NT2/D1 (cell line): Measurements from ENCODE around the gene RFC2.

Experiments
- SUZ12 ChIP-seq: IDR thresholded peaks from 2 replicates; pipeline ENCODE4 v1.6.1; 2011; ENCODE audit not compliant: insufficient read length, insufficient read depth; ENCODE audit errors: extremely low read depth
- YY1 ChIP-seq: IDR thresholded peaks from 2 replicates; pipeline ENCODE4 v1.6.1; 2011; ENCODE audit not compliant: insufficient read length, insufficient read depth

DNA sequence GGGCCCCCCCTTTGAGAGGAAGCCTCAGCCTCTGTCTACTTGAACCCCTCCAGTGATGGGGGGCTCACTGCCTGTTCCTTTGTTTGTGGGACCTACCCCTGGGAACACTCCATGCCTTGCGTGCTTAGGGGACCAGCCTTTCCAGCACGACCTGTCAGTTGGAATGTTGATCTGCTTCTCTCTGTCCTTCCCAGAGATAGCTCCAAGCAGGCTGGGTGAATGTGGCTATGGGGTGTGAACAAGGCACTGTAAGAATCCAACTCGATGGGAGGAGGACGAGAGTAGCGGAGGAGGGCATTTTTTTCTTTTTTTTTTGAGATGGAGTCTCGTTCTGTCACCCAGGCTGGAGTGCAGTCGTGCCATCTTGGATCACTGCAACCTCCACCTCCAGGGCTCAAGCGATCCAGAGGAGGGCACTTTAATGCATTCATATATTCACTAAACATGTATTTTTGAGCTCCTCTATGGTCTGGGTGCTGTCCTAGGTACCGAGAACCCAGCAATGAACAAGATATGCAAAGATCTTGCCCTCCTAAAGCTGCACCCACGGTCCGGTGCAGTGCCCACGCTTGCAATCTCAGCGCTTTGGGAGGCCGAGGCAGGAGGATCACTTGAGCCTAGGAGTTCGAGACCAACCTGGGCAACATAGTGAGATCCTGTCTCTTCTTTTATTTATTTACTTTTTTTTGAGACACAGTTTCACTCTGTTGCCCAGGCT lies 43.5 kb upstream of the RFC2 start:
- TF ChIP-seq YY1 (no peak), SUZ12 (no peak)
